SK-N-SH (cell line): ENCODE measurements around the gene ABCC12. TPM values are rescaled to one million over a fixed set of nuclear protein-coding genes. Genes with fewer than 3 reads are reported as not detected.
A peak's percentile ranks its signal among the peaks of the same experiment; 100 is the strongest.

Experiments
- CTCF ChIA-PET: fragments of 300-600, 350-600 bp; formaldehyde crosslinking; extraction: SDS; loops from one replicate; lab custom pipeline; 2021; lab: Yijun Ruan, JAX
- POLR2A ChIA-PET: fragments of 350-600 bp; sonication (Branson Sonifier 250); formaldehyde crosslinking; extraction: SDS; loops from one replicate; lab custom pipeline; 2020; ENCODE audit warnings: antibody characterized with exemption, inconsistent platforms; lab: Yijun Ruan, JAX
- DNase-seq: peaks from one replicate; pipeline ENCODE4 v3.0.0; 2012
- H2AFZ ChIP-seq: fragments of 200-600 bp; sonication (generic); 2 replicates; pipeline ENCODE4 v1.8.1; 2016; ENCODE audit warnings: antibody characterized with exemption, mild to moderate bottlenecking, low read depth
- H3F3A ChIP-seq: fragments of 200-600 bp; sonication (generic); replicated peaks from 2 replicates; pipeline ENCODE3; 2016; ENCODE audit warnings: antibody characterized with exemption, mild to moderate bottlenecking; ENCODE audit not compliant: insufficient read depth
- H3K27ac ChIP-seq, 2 experiments: fragments of 200-500 bp in 1 of 2; fragments of 200-600 bp in 1 of 2; sonication (Bioruptor generic) in 1 of 2; sonication (generic), shearing (Covaris generic) in 1 of 2; 2 replicates each; pipeline versions ENCODE4 v1.5.1 to v1.6.1; 2014 to 2016; ENCODE audit warnings: low read depth in 2 of 2, inconsistent platforms in 1 of 2, low read length in 1 of 2, mild to moderate bottlenecking in 1 of 2, mixed read lengths in 1 of 2
- H3K27me3 ChIP-seq: fragments of 200-600 bp; sonication (generic), shearing (Covaris generic); 2 replicates; pipeline ENCODE4 v1.6.1; 2016; ENCODE audit warnings: mixed run types; ENCODE audit not compliant: insufficient read depth
- H3K36me3 ChIP-seq, 2 experiments: fragments of 200-500 bp in 1 of 2; fragments of 200-600 bp in 1 of 2; sonication (Bioruptor generic) in 1 of 2; sonication (generic) in 1 of 2; replicated peaks in 1 of 2; 2 replicates each; pipeline versions ENCODE3 to v1.5.1; 2014 to 2016; ENCODE audit warnings: low read length in 1 of 2, mild to moderate bottlenecking in 1 of 2; ENCODE audit not compliant: insufficient read depth in 2 of 2, control insufficient read depth in 1 of 2
- H3K4me1 ChIP-seq, 2 experiments: fragments of 200-500 bp in 1 of 2; fragments of 200-600 bp in 1 of 2; sonication (Bioruptor generic) in 1 of 2; sonication (generic), shearing (Covaris generic) in 1 of 2; 2 replicates each; pipeline versions ENCODE4 v1.5.1 to v1.6.1; 2014 to 2016; ENCODE audit warnings: low read depth in 1 of 2, low read length in 1 of 2, mixed run types in 1 of 2; ENCODE audit not compliant: insufficient read depth in 2 of 2, control insufficient read depth in 1 of 2
- H3K4me2 ChIP-seq: fragments of 200-600 bp; sonication (generic), shearing (Covaris generic); 2 replicates; pipeline ENCODE4 v1.6.1; 2017; ENCODE audit warnings: mixed run types
- H3K4me3 ChIP-seq, 2 experiments: fragments of 200-500 bp in 1 of 2; fragments of 200-600 bp in 1 of 2; sonication (Bioruptor generic) in 1 of 2; sonication (generic), shearing (Covaris generic) in 1 of 2; 2 replicates each; pipeline versions ENCODE4 v1.5.1 to v1.8.1; 2014 to 2016; ENCODE audit warnings: low read depth in 2 of 2, inconsistent platforms in 1 of 2, low read length in 1 of 2, mild to moderate bottlenecking in 1 of 2, mixed read lengths in 1 of 2, moderate library complexity in 1 of 2
- H3K79me2 ChIP-seq: fragments of 200-600 bp; sonication (generic); 2 replicates; pipeline ENCODE4 v1.8.1; 2017; ENCODE audit warnings: mild to moderate bottlenecking; ENCODE audit not compliant: insufficient read depth
- H3K9ac ChIP-seq: fragments of 200-600 bp; sonication (generic); 2 replicates; pipeline ENCODE4 v1.6.1; 2017; ENCODE audit warnings: mixed run types
- H3K9me2 ChIP-seq: fragments of 200-600 bp; sonication (generic); 2 replicates; pipeline ENCODE4 v1.6.1; 2017; ENCODE audit warnings: mixed run types
- H3K9me3 ChIP-seq: fragments of 200-600 bp; sonication (generic); 2 replicates; pipeline ENCODE4 v1.6.1; 2017; ENCODE audit warnings: mixed run types, mild to moderate bottlenecking, moderate library complexity
- H4K20me1 ChIP-seq: fragments of 200-600 bp; sonication (generic); 2 replicates; pipeline ENCODE4 v1.6.1; 2017; ENCODE audit warnings: mild to moderate bottlenecking, mixed run types; ENCODE audit not compliant: insufficient read depth
- EP300 ChIP-seq, 2 experiments: IDR thresholded peaks; 2 replicates each; pipeline versions ENCODE4 v1.4.0 to v1.6.1; 2012; ENCODE audit warnings: borderline replicate concordance in 1 of 2, low read depth in 1 of 2, low read length in 1 of 2
- FOSL2 ChIP-seq: IDR thresholded peaks from 2 replicates; pipeline ENCODE4 v1.4.0; 2012; ENCODE audit warnings: low read depth, mild to moderate bottlenecking, moderate library complexity, borderline replicate concordance
- FOXJ3 ChIP-seq: sonication (generic); formaldehyde crosslinking; IDR thresholded peaks from 2 replicates; pipeline ENCODE4 v1.5.1; 2020; ENCODE audit warnings: mild to moderate bottlenecking, missing genetic modification reagents
- GABPA ChIP-seq: IDR thresholded peaks from 2 replicates; pipeline ENCODE4 v1.4.0; 2012; ENCODE audit warnings: low read depth, mild to moderate bottlenecking
- MXI1 ChIP-seq: IDR thresholded peaks from 2 replicates; pipeline ENCODE4 v1.6.1; 2012; ENCODE audit warnings: mild to moderate bottlenecking, low read depth, low read length, improper control_type of control experiment
- NFIC ChIP-seq: IDR thresholded peaks from 2 replicates; pipeline ENCODE4 v1.4.0; 2012; ENCODE audit warnings: borderline replicate concordance
- POLR2AphosphoS5 ChIP-seq: IDR thresholded peaks from 2 replicates; pipeline ENCODE4 v1.6.1; 2012; ENCODE audit warnings: low read depth, low read length
- RAD21 ChIP-seq: IDR thresholded peaks from 2 replicates; pipeline ENCODE4 v1.6.1; 2012; ENCODE audit warnings: mild to moderate bottlenecking, low read length
- RFX5 ChIP-seq: IDR thresholded peaks from 2 replicates; pipeline ENCODE4 v1.6.1; 2012; ENCODE audit warnings: mild to moderate bottlenecking, improper control_type of control experiment, low read length
- SIN3A ChIP-seq: IDR thresholded peaks from 2 replicates; pipeline ENCODE4 v1.6.1; 2012; ENCODE audit warnings: low read depth, mild to moderate bottlenecking, low read length, moderate library complexity, borderline replicate concordance
- SMC3 ChIP-seq: IDR thresholded peaks from 2 replicates; pipeline ENCODE4 v1.6.1; 2012; ENCODE audit warnings: low read depth, low read length, improper control_type of control experiment
- TAF1 ChIP-seq: IDR thresholded peaks from 2 replicates; pipeline ENCODE4 v1.6.1; 2012; ENCODE audit warnings: low read depth, mild to moderate bottlenecking, low read length, moderate library complexity, borderline replicate concordance
- TCF12 ChIP-seq: IDR thresholded peaks from 2 replicates; pipeline ENCODE4 v1.4.0; 2012
- YY1 ChIP-seq: IDR thresholded peaks from 2 replicates; pipeline ENCODE4 v1.4.0; 2012; ENCODE audit warnings: low read depth, mild to moderate bottlenecking
- WGBS: methylation state at CpG from one replicate; pipeline ENCODE4 v1.1.6; 2017; ENCODE audit warnings: low lambda C conversion rate; 5-methylcytosine and 5-hydroxymethylcytosine counted together
- polyA plus RNA-seq, 3 experiments: library from polyadenylated mRNA; depleted of rRNA; stranded (reverse); fragments of >200 nt; gene quantifications; 2 replicates each; pipeline ENCODE4 v1.2.3, GENCODE V29; 2012
- TF ChIP-seq, protein P1 (sequence below): IDR thresholded peaks from 2 replicates; pipeline ENCODE4 v1.4.0; 2012; ENCODE audit warnings: low read depth, borderline replicate concordance
- TF ChIP-seq, protein P2 (sequence below): fragments of 200-600 bp; sonication (generic); IDR thresholded peaks from 2 replicates; pipeline ENCODE4 v1.6.1; 2017; ENCODE audit warnings: antibody characterized with exemption, mild to moderate bottlenecking, moderate library complexity
- TF ChIP-seq, protein P3 (sequence below): IDR thresholded peaks from 2 replicates; pipeline ENCODE4 v1.4.0; 2012; ENCODE audit warnings: low read depth
- TF ChIP-seq, protein P4 (sequence below): fragments of 150-350 bp; IDR thresholded peaks from 2 replicates; pipeline ENCODE4 v1.6.1; 2017; ENCODE audit warnings: antibody characterized with exemption, low read length, low read depth, borderline replicate concordance
- TF ChIP-seq, protein P5 (sequence below): IDR thresholded peaks from 2 replicates; pipeline ENCODE4 v1.4.0; 2012; ENCODE audit warnings: low read depth, borderline replicate concordance

The ABCC12 gene
- polyA plus RNA-seq, 1 of the 3 experiments (the other 2 are of a cell fraction) = not detected

DNA sequence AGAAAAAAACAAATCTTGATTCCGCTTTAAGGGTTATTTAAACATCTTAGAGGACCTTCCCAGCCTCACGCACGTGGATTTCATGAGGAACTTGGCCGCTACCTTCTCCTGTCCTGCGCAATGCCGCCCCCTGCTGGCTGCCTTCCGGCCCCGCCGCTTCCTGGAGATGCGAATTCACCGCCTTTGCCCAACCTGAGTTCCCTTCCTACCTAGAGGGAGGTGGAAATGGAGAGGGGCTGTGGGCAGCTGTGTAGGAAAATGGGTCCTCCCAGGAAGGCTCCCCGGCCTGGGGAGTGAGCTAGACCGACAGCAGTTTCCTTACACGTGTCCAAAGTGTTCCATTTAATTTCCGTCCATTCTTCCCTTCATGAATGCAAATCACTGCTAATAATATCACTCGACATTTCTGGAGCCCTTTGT, 1.0 kb upstream of the ABCC12 start:
- H3K4me3 ChIP-seq = no peak overlapping the region; a peak in 1 of 4 replicates
- H3K4me2 ChIP-seq = no peak overlapping the region
- H3K9me3 ChIP-seq = no peaks in the 10 kb centered on the region
- TF ChIP-seq RFX5 = no peak
- TF ChIP-seq, protein P1, sequence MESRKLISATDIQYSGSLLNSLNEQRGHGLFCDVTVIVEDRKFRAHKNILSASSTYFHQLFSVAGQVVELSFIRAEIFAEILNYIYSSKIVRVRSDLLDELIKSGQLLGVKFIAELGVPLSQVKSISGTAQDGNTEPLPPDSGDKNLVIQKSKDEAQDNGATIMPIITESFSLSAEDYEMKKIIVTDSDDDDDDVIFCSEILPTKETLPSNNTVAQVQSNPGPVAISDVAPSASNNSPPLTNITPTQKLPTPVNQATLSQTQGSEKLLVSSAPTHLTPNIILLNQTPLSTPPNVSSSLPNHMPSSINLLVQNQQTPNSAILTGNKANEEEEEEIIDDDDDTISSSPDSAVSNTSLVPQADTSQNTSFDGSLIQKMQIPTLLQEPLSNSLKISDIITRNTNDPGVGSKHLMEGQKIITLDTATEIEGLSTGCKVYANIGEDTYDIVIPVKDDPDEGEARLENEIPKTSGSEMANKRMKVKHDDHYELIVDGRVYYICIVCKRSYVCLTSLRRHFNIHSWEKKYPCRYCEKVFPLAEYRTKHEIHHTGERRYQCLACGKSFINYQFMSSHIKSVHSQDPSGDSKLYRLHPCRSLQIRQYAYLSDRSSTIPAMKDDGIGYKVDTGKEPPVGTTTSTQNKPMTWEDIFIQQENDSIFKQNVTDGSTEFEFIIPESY = no peak
- no peak for TF ChIP-seq EP300 (IDR thresholded peaks at IDR 0.05; ENCODE audit: borderline replicate concordance in 1 of 2, low read depth in 1 of 2, low read length in 1 of 2)
- TF ChIP-seq MXI1 = peak; percentile 92
- no peak for TF ChIP-seq SIN3A
- TF ChIP-seq, protein P2, sequence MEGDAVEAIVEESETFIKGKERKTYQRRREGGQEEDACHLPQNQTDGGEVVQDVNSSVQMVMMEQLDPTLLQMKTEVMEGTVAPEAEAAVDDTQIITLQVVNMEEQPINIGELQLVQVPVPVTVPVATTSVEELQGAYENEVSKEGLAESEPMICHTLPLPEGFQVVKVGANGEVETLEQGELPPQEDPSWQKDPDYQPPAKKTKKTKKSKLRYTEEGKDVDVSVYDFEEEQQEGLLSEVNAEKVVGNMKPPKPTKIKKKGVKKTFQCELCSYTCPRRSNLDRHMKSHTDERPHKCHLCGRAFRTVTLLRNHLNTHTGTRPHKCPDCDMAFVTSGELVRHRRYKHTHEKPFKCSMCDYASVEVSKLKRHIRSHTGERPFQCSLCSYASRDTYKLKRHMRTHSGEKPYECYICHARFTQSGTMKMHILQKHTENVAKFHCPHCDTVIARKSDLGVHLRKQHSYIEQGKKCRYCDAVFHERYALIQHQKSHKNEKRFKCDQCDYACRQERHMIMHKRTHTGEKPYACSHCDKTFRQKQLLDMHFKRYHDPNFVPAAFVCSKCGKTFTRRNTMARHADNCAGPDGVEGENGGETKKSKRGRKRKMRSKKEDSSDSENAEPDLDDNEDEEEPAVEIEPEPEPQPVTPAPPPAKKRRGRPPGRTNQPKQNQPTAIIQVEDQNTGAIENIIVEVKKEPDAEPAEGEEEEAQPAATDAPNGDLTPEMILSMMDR = peak; percentile 95
- no peak for TF ChIP-seq POLR2AphosphoS5
- peak; percentile 96 for TF ChIP-seq SMC3
- TF ChIP-seq, protein P3, sequence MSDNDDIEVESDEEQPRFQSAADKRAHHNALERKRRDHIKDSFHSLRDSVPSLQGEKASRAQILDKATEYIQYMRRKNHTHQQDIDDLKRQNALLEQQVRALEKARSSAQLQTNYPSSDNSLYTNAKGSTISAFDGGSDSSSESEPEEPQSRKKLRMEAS = peak; percentile 93
- TF ChIP-seq FOSL2 = no peak
- TF ChIP-seq RAD21 = peak; percentile 89
- no peak for TF ChIP-seq TAF1
- 22% methylated on average over 16 of the region's 16 CpGs for WGBS
- ChIA-PET POLR2A (no interaction called here), CTCF (interaction anchor here (0.6 to 12.0 kb wide), 21 partner anchors 9 to 1303 kb away, joined by 3 to 152 read pairs (median 3); partner anchors contain the start of gene NETO2)
- H3F3A ChIP-seq = peaks cover 5% of the 10 kb centered on the region
- no peaks in the 10 kb centered on the region for H3K9me2 ChIP-seq
- H3K4me1 ChIP-seq = peaks cover 0 to 14% of the 10 kb centered on the region in 2 experiments; a peak in 1 of 4 replicates
- peak; percentile 81 for DNase-seq
- H2AFZ ChIP-seq = no peak overlapping the region
- no peak overlapping the region for H3K9ac ChIP-seq
- H3K27me3 ChIP-seq = no peaks in the 10 kb centered on the region
- no peaks in the 10 kb centered on the region for H3K36me3 ChIP-seq
- H4K20me1 ChIP-seq = no peaks in the 10 kb centered on the region
- no peaks in the 10 kb centered on the region for H3K79me2 ChIP-seq
- no peak overlapping the region for H3K27ac ChIP-seq

DNA sequence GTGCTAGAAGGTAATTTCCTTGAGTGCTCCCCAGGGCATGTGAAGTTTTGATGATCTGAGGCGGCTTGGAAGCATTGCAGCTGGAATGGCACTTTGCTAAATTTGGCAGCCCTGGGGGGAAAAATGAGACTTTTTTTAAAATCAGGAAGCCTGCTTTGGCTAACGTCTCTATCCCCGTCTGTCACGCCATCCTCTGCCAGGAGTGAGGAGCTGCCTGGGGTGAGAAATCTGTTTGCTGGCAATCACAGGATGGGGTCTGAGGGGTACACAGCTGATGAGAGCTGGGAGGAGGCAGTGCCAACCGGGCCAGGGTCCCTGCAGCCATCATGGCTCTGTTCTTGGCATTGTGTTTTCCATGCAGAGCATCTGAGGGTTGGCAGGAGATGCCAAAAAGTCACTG, 2.0 kb downstream of the ABCC12 start:
- no peaks in the 10 kb centered on the region for H3K36me3 ChIP-seq
- H3K79me2 ChIP-seq = no peaks in the 10 kb centered on the region
- H2AFZ ChIP-seq = no peak overlapping the region
- H4K20me1 ChIP-seq = no peaks in the 10 kb centered on the region
- no peak overlapping the region for H3K4me2 ChIP-seq
- H3K4me1 ChIP-seq = peaks cover 0 to 12% of the 10 kb centered on the region in 2 experiments; a peak in 1 of 4 replicates
- H3F3A ChIP-seq = peaks cover 5% of the 10 kb centered on the region
- H3K4me3 ChIP-seq = no peak overlapping the region
- no peak overlapping the region for H3K9ac ChIP-seq
- H3K9me2 ChIP-seq = no peaks in the 10 kb centered on the region
- DNase-seq = no peak
- peaks cover 7% of the 10 kb centered on the region for H3K9me3 ChIP-seq
- 95% methylated on average over 5 of the region's 5 CpGs for WGBS
- ChIA-PET POLR2A (no interaction called here), CTCF (interaction anchor here (0.6 to 2.4 kb wide), 6 partner anchors 11 to 1116 kb away, joined by 3 to 15 read pairs (median 3); no protein-coding TSS in a partner anchor)
- no peak overlapping the region for H3K27ac ChIP-seq
- no peaks in the 10 kb centered on the region for H3K27me3 ChIP-seq
- TF ChIP-seq RAD21 (no peak), TAF1 (no peak), SMC3 (no peak), GABPA (no peak), EP300 (IDR thresholded peaks at IDR 0.05; ENCODE audit: borderline replicate concordance in 1 of 2, low read depth in 1 of 2, low read length in 1 of 2) (no peak), FOXJ3 (CRISPR knock-in tag) (no peak), FOSL2 (no peak), TCF12 (no peak), YY1 (no peak), NFIC (no peak)
- TF ChIP-seq, protein P4, sequence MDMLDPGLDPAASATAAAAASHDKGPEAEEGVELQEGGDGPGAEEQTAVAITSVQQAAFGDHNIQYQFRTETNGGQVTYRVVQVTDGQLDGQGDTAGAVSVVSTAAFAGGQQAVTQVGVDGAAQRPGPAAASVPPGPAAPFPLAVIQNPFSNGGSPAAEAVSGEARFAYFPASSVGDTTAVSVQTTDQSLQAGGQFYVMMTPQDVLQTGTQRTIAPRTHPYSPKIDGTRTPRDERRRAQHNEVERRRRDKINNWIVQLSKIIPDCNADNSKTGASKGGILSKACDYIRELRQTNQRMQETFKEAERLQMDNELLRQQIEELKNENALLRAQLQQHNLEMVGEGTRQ = no peak
- TF ChIP-seq, protein P5, sequence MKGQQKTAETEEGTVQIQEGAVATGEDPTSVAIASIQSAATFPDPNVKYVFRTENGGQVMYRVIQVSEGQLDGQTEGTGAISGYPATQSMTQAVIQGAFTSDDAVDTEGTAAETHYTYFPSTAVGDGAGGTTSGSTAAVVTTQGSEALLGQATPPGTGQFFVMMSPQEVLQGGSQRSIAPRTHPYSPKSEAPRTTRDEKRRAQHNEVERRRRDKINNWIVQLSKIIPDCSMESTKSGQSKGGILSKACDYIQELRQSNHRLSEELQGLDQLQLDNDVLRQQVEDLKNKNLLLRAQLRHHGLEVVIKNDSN = no peak
- TF ChIP-seq, protein P2 = no peak
